Mesendoderm (in vitro differentiated cells): ENCODE results near the gene NRXN3.

Experiments used
- DNase-seq: peaks from one replicate; pipeline ENCODE4 v3.0.0; 2013
- H2AK5ac ChIP-seq: 2 replicates; pipeline ENCODE4 v1.6.1; 2013; ENCODE audit warnings: low read length, inconsistent platforms
- H2BK120ac ChIP-seq: 2 replicates; pipeline ENCODE4 v1.6.1; 2013; ENCODE audit warnings: low read depth, mild to moderate bottlenecking, low read length, moderate library complexity, mixed read lengths
- H2BK15ac ChIP-seq: replicated peaks from 2 replicates; pipeline ENCODE4 v1.6.1; 2013; ENCODE audit warnings: low read depth, mild to moderate bottlenecking, moderate library complexity
- H2BK5ac ChIP-seq: 2 replicates; pipeline ENCODE4 v1.6.1; 2013; ENCODE audit warnings: low read length, inconsistent platforms
- H3K18ac ChIP-seq: 2 replicates; pipeline ENCODE4 v1.6.1; 2013; ENCODE audit warnings: mild to moderate bottlenecking, low read length, mixed read lengths
- H3K23ac ChIP-seq: one replicate; pipeline ENCODE4 v1.6.1; 2013; ENCODE audit warnings: low read length
- H3K27ac ChIP-seq: 2 replicates; pipeline ENCODE4 v1.5.1; 2013; ENCODE audit warnings: low read depth, mild to moderate bottlenecking, inconsistent platforms, low read length, moderate library complexity
- H3K27me3 ChIP-seq: 2 replicates; pipeline ENCODE4 v1.6.1; 2013; ENCODE audit warnings: low read length, control low read depth, mild to moderate bottlenecking, inconsistent platforms; ENCODE audit not compliant: insufficient read depth, poor library complexity
- H3K36me3 ChIP-seq: 2 replicates; pipeline ENCODE4 v1.6.1; 2013; ENCODE audit warnings: low read length, inconsistent platforms; ENCODE audit not compliant: control insufficient read depth, insufficient read depth
- H3K4ac ChIP-seq: one replicate; pipeline ENCODE4 v1.6.1; 2013; ENCODE audit warnings: low read depth, mild to moderate bottlenecking, low read length, moderate library complexity
- H3K4me1 ChIP-seq: 2 replicates; pipeline ENCODE4 v1.6.1; 2013; ENCODE audit warnings: low read depth, low read length, inconsistent platforms; ENCODE audit not compliant: control insufficient read depth
- H3K4me2 ChIP-seq: 2 replicates; pipeline ENCODE4 v1.6.1; 2013; ENCODE audit warnings: low read length
- H3K4me3 ChIP-seq: 2 replicates; pipeline ENCODE4 v1.5.1; 2013; ENCODE audit warnings: mild to moderate bottlenecking, low read length
- H3K56ac ChIP-seq: one replicate; pipeline ENCODE4 v1.6.1; 2013; ENCODE audit warnings: low read length
- H3K79me1 ChIP-seq: 2 replicates; pipeline ENCODE4 v1.6.1; 2013; ENCODE audit warnings: low read length, inconsistent platforms
- H3K79me2 ChIP-seq: 2 replicates; pipeline ENCODE4 v1.6.1; 2013; ENCODE audit warnings: mild to moderate bottlenecking, low read length; ENCODE audit not compliant: control insufficient read depth, insufficient read depth
- H3K9ac ChIP-seq: 2 replicates; pipeline ENCODE4 v1.6.1; 2013; ENCODE audit warnings: low read length, inconsistent platforms
- H4K5ac ChIP-seq: one replicate; pipeline ENCODE4 v1.6.1; 2013; ENCODE audit warnings: low read length
- H4K8ac ChIP-seq: one replicate; pipeline ENCODE4 v1.6.1; 2013; ENCODE audit warnings: low read depth, mild to moderate bottlenecking, control low read depth, low read length, moderate library complexity
- WGBS: extraction: QIAGEN DNeasy Blood & Tissue Kit; methylation state at CpG from one replicate; pipeline ENCODE4 v1.1.7; 2013; ENCODE audit warnings: low lambda C conversion rate, missing lambda C conversion rate; ENCODE audit not compliant: insufficient coverage; ENCODE audit errors: extremely low coverage; 5-methylcytosine and 5-hydroxymethylcytosine counted together

NRXN3 gene

GRCh38 chr14:78847801-78848200, 677.6 kb downstream of the NRXN3 start:
- Histone ChIP-seq H3K27ac (no peak overlapping the region), H3K4ac (no peak overlapping the region), H2BK5ac (no peak overlapping the region), H4K5ac (no peak overlapping the region), H2BK120ac (no peak overlapping the region), H3K4me2 (no peak overlapping the region), H2AK5ac (no peak overlapping the region), H3K79me2 (no peaks in the 10 kb centered on the region), H3K36me3 (no peaks in the 10 kb centered on the region), H3K56ac (no peak overlapping the region), H3K79me1 (no peaks in the 10 kb centered on the region), H3K23ac (no peak overlapping the region), H3K27me3 (no peaks in the 10 kb centered on the region), H4K8ac (no peak overlapping the region), H3K18ac (no peak overlapping the region), H3K9ac (no peak overlapping the region), H2BK15ac (no peak overlapping the region), H3K4me3 (no peak overlapping the region), H3K4me1 (no peaks in the 10 kb centered on the region)
- WGBS, result no CpG with 5 or more reads among the region's 3 CpGs
- no peak for DNase-seq

GRCh38 chr14:78848234-78848820, 678.2 kb downstream of the NRXN3 start:
- no peak overlapping the region for H2BK120ac ChIP-seq
- H2BK15ac ChIP-seq, result no peak overlapping the region
- no peak overlapping the region for H3K18ac ChIP-seq
- H3K4me3 ChIP-seq, result no peak overlapping the region
- no peak overlapping the region for H3K56ac ChIP-seq
- no peaks in the 10 kb centered on the region for H3K36me3 ChIP-seq
- no peaks in the 10 kb centered on the region for H3K27me3 ChIP-seq
- H3K9ac ChIP-seq, result no peak overlapping the region
- H2BK5ac ChIP-seq, result no peak overlapping the region
- H3K4me1 ChIP-seq, result no peaks in the 10 kb centered on the region
- DNase-seq, result peak; percentile 75
- no peak overlapping the region for H4K8ac ChIP-seq
- no peaks in the 10 kb centered on the region for H3K79me1 ChIP-seq
- H3K79me2 ChIP-seq, result no peaks in the 10 kb centered on the region
- H2AK5ac ChIP-seq, result no peak overlapping the region
- H3K4ac ChIP-seq, result no peak overlapping the region
- WGBS, result no CpG with 5 or more reads among the region's 6 CpGs
- H3K27ac ChIP-seq, result no peak overlapping the region
- no peak overlapping the region for H4K5ac ChIP-seq
- no peak overlapping the region for H3K23ac ChIP-seq
- no peak overlapping the region for H3K4me2 ChIP-seq

GRCh38 chr14:78849952-78850351, 679.8 kb downstream of the NRXN3 start:
- no peak overlapping the region for H2BK120ac ChIP-seq
- H3K4me2 ChIP-seq, result no peak overlapping the region
- H3K27me3 ChIP-seq, result no peaks in the 10 kb centered on the region
- H2BK5ac ChIP-seq, result no peak overlapping the region
- H3K4ac ChIP-seq, result no peak overlapping the region
- no peak overlapping the region for H3K27ac ChIP-seq
- no peaks in the 10 kb centered on the region for H3K4me1 ChIP-seq
- no peak overlapping the region for H3K18ac ChIP-seq
- DNase-seq, result peak; percentile 21
- no peak overlapping the region for H3K23ac ChIP-seq
- no peak overlapping the region for H4K8ac ChIP-seq
- H2BK15ac ChIP-seq, result no peak overlapping the region
- no CpG with 5 or more reads among the region's 2 CpGs for WGBS
- no peak overlapping the region for H4K5ac ChIP-seq
- no peak overlapping the region for H3K56ac ChIP-seq
- H3K4me3 ChIP-seq, result no peak overlapping the region
- H3K79me2 ChIP-seq, result no peaks in the 10 kb centered on the region
- H3K9ac ChIP-seq, result no peak overlapping the region
- no peaks in the 10 kb centered on the region for H3K79me1 ChIP-seq
- no peak overlapping the region for H2AK5ac ChIP-seq
- no peaks in the 10 kb centered on the region for H3K36me3 ChIP-seq

GRCh38 chr14:78851189-78851588, 681.0 kb downstream of the NRXN3 start:
- no peak overlapping the region for H2BK5ac ChIP-seq
- H3K79me1 ChIP-seq, result no peaks in the 10 kb centered on the region
- no peaks in the 10 kb centered on the region for H3K36me3 ChIP-seq
- H3K4me2 ChIP-seq, result no peak overlapping the region
- H3K27ac ChIP-seq, result no peak overlapping the region
- no peak overlapping the region for H3K4me3 ChIP-seq
- no peak for DNase-seq
- no peak overlapping the region for H3K56ac ChIP-seq
- no peak overlapping the region for H3K23ac ChIP-seq
- no peak overlapping the region for H3K18ac ChIP-seq
- H4K8ac ChIP-seq, result no peak overlapping the region
- H2AK5ac ChIP-seq, result no peak overlapping the region
- H4K5ac ChIP-seq, result no peak overlapping the region
- WGBS, result no CpG with 5 or more reads among the region's 3 CpGs
- H3K9ac ChIP-seq, result no peak overlapping the region
- no peaks in the 10 kb centered on the region for H3K27me3 ChIP-seq
- H3K4me1 ChIP-seq, result no peaks in the 10 kb centered on the region
- no peak overlapping the region for H2BK120ac ChIP-seq
- H2BK15ac ChIP-seq, result no peak overlapping the region
- no peaks in the 10 kb centered on the region for H3K79me2 ChIP-seq
- no peak overlapping the region for H3K4ac ChIP-seq

GRCh38 chr14:78852040-78852439, 681.9 kb downstream of the NRXN3 start:
- Histone ChIP-seq H3K23ac (no peak overlapping the region), H3K18ac (no peak overlapping the region), H3K27ac (no peak overlapping the region), H2BK120ac (no peak overlapping the region), H4K5ac (no peak overlapping the region), H2BK5ac (no peak overlapping the region), H3K56ac (no peak overlapping the region), H4K8ac (no peak overlapping the region), H3K4me3 (no peak overlapping the region), H3K9ac (no peak overlapping the region), H3K4ac (no peak overlapping the region), H3K36me3 (no peaks in the 10 kb centered on the region), H3K4me2 (no peak overlapping the region), H3K79me1 (no peaks in the 10 kb centered on the region), H2BK15ac (no peak overlapping the region), H3K79me2 (no peaks in the 10 kb centered on the region), H2AK5ac (no peak overlapping the region), H3K27me3 (no peaks in the 10 kb centered on the region), H3K4me1 (no peaks in the 10 kb centered on the region)
- no CpG with 5 or more reads among the region's 1 CpG for WGBS
- no peak for DNase-seq

GRCh38 chr14:78857974-78858373, 687.8 kb downstream of the NRXN3 start:
- H3K18ac ChIP-seq, result no peak overlapping the region
- no peak overlapping the region for H3K23ac ChIP-seq
- no peak overlapping the region for H3K4me3 ChIP-seq
- no peak overlapping the region for H3K4me2 ChIP-seq
- no peak overlapping the region for H2BK5ac ChIP-seq
- WGBS, result no CpG with 5 or more reads among the region's 4 CpGs
- no peak overlapping the region for H3K4ac ChIP-seq
- no peak overlapping the region for H4K8ac ChIP-seq
- no peak overlapping the region for H3K27ac ChIP-seq
- no peak for DNase-seq
- H3K36me3 ChIP-seq, result no peaks in the 10 kb centered on the region
- H3K56ac ChIP-seq, result no peak overlapping the region
- H3K79me2 ChIP-seq, result no peaks in the 10 kb centered on the region
- no peak overlapping the region for H4K5ac ChIP-seq
- H3K4me1 ChIP-seq, result no peaks in the 10 kb centered on the region
- H2BK15ac ChIP-seq, result no peak overlapping the region
- H2AK5ac ChIP-seq, result no peak overlapping the region
- no peaks in the 10 kb centered on the region for H3K27me3 ChIP-seq
- no peak overlapping the region for H3K9ac ChIP-seq
- no peaks in the 10 kb centered on the region for H3K79me1 ChIP-seq
- no peak overlapping the region for H2BK120ac ChIP-seq
